ENCODE measurements around the gene KLK13. TPM values are rescaled to one million over a fixed set of nuclear protein-coding genes. Genes with fewer than 3 reads are reported as not detected.

KLK13 gene
- polyA plus RNA-seq, 1 experiment = not detected

DNA sequence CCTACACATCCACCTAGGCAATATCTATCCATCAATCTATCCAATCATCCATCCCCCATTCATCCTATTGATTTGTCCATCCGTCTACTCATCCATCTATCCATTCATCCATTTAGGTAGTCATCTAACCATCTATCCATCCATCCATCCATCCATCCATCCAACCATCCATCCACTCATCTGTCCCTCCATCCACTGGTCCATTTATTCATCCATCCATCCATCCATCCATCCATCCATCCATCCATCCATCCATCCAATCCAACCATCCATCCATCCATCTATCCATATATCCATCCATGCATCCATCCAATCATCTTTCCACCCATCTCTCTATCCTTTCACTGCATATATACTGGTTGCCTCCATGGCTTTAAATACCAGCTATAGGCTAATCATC, 3.9 kb downstream of the KLK13 start:
- Histone ChIP-seq H3K4me3 (ENCODE audit: low read depth, low read length) (no peak overlapping the region), H3K27me3 (ENCODE audit: control insufficient read depth, insufficient read depth, low read length) (no peaks in the 10 kb centered on the region), H3K36me3 (ENCODE audit: control insufficient read depth, insufficient read depth, low read length) (no peaks in the 10 kb centered on the region)
- CTCF ChIA-PET = no interaction called here
- DNase-seq (ENCODE audit: low read depth) = no peak
- POLR2A ChIA-PET = no interaction called here
- no peak for TF ChIP-seq CTCF (IDR thresholded peaks at IDR 0.05; ENCODE audit: insufficient read depth, low read depth, low read length)

DNA sequence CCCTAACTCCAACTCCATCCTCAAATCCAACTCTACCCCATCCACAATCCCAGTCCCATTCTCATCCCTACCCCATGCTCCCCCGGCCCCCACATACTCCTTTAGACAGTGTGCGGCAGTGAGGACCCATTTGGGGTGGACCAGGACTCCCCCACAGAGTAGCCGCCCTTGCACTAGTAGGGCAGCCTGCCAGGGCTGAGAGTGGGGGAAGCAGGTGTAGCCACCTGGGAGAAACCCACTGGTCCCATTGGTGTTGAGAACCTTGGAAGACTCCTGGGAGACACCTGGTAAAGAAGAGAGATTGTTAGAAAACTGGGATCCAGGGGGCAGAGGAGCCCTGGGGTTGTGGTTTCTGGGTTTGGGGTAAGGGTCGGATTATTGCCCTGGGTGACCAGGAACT, 4.6 kb downstream of the KLK13 start:
- no peak for DNase-seq (ENCODE audit: low read depth)
- TF ChIP-seq CTCF (IDR thresholded peaks at IDR 0.05; ENCODE audit: insufficient read depth, low read depth, low read length) = no peak
- ChIA-PET CTCF (no interaction called here), POLR2A (no interaction called here)
- Histone ChIP-seq H3K4me3 (ENCODE audit: low read depth, low read length) (no peak overlapping the region), H3K36me3 (ENCODE audit: control insufficient read depth, insufficient read depth, low read length) (no peaks in the 10 kb centered on the region), H3K27me3 (ENCODE audit: control insufficient read depth, insufficient read depth, low read length) (no peaks in the 10 kb centered on the region)

DNA sequence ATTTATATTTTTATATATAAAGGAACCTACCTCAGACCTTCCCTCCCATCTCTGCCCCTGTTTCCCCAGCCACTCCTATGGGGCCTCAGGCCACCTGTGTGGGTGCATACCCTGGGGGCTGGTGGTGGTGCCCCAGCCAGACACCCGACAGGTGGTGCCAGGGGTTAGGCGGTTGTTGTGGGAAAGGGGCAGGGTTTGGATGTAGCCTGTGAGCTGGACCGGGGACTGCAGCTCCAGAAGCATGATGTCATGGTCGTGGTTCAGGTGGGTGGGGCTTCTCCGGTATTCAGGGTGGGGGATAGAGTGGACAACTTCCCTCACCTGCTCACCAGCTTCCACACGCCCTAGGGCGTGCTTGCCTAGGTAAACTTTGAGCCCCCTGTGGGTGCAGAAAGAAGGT, 5.2 kb downstream of the KLK13 start:
- no peak for DNase-seq (ENCODE audit: low read depth)

DNA sequence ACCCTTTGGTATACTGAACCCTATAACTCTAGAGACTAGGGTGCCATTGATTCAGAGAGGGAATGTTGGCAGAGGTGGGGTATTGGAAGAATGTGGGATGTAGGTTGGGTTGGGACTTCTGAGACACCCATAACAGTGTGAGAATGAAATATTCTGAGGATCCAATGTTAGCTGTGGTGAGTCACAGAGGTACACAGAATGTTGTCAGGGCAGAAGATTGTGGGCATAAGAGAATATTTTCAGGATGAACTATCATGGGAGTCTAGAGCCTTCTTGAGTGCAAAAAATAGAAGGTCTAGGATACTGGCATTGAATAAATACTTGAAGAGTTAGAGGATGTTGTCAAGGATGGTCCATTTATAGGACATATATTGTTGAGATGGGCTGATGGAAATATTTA, 9.0 kb downstream of the KLK13 start:
- POLR2A ChIA-PET = no interaction called here
- CTCF ChIA-PET = no interaction called here
- DNase-seq (ENCODE audit: low read depth) = no peak
- Histone ChIP-seq H3K4me3 (ENCODE audit: low read depth, low read length) (no peak overlapping the region), H3K27me3 (ENCODE audit: control insufficient read depth, insufficient read depth, low read length) (no peaks in the 10 kb centered on the region), H3K36me3 (ENCODE audit: control insufficient read depth, insufficient read depth, low read length) (no peaks in the 10 kb centered on the region)
- TF ChIP-seq CTCF (IDR thresholded peaks at IDR 0.05; ENCODE audit: insufficient read depth, low read depth, low read length) = no peak

More for the DNA sequence above, 5.2 kb downstream of the KLK13 start:
- H3K36me3 ChIP-seq (ENCODE audit: control insufficient read depth, insufficient read depth, low read length) = no peaks in the 10 kb centered on the region
- TF ChIP-seq CTCF (IDR thresholded peaks at IDR 0.05; ENCODE audit: insufficient read depth, low read depth, low read length) = no peak
- H3K4me3 ChIP-seq (ENCODE audit: low read depth, low read length) = no peak overlapping the region
- ChIA-PET CTCF (interaction anchor here (0.7 kb wide), 1 partner anchor 73 kb away, joined by 3 read pairs; no protein-coding TSS in a partner anchor), POLR2A (no interaction called here)
- H3K27me3 ChIP-seq (ENCODE audit: control insufficient read depth, insufficient read depth, low read length) = no peaks in the 10 kb centered on the region

DNA sequence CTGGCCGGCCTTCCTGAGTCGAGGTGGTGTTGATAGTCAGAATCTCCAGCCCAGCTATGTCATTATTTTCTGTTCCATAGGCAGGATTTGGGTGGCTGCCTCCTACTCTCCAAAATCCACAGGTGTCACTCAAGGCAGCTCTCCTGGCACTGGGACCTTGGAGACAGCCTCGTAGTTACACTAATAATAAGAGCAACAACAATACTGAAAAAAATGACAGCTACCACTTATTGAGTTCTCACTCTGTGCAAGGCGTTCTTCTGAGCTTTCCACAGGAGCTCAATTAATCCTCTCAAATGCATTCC, 17.9 kb downstream of the KLK13 start:
- CTCF ChIA-PET = no interaction called here
- Histone ChIP-seq H3K36me3 (ENCODE audit: control insufficient read depth, insufficient read depth, low read length) (no peaks in the 10 kb centered on the region), H3K27me3 (ENCODE audit: control insufficient read depth, insufficient read depth, low read length) (no peaks in the 10 kb centered on the region), H3K4me3 (ENCODE audit: low read depth, low read length) (no peak overlapping the region)
- POLR2A ChIA-PET = no interaction called here
- no peak for DNase-seq (ENCODE audit: low read depth)
- TF ChIP-seq CTCF (IDR thresholded peaks at IDR 0.05; ENCODE audit: insufficient read depth, low read depth, low read length) = no peak

Data from BJ (cell line).